CMK (cell line): ENCODE results near the gene MOB1A.
A peak's percentile ranks its signal among the peaks of the same experiment; 100 is the strongest.
"Not testable (repeated sequence)": the region's sequence is repeated elsewhere in the genome, so short reads cannot be mapped to it uniquely, and the experiment has no call there.

Experiments
- DNase-seq: peaks from one replicate; pipeline ENCODE4 v3.0.0-alpha.2; 2010; ENCODE audit warnings: low read depth

The MOB1A gene

GRCh38 chr2:74148457-74149246, 30.0 kb downstream of the MOB1A start:
- DNase-seq: peak; percentile 34

DNA sequence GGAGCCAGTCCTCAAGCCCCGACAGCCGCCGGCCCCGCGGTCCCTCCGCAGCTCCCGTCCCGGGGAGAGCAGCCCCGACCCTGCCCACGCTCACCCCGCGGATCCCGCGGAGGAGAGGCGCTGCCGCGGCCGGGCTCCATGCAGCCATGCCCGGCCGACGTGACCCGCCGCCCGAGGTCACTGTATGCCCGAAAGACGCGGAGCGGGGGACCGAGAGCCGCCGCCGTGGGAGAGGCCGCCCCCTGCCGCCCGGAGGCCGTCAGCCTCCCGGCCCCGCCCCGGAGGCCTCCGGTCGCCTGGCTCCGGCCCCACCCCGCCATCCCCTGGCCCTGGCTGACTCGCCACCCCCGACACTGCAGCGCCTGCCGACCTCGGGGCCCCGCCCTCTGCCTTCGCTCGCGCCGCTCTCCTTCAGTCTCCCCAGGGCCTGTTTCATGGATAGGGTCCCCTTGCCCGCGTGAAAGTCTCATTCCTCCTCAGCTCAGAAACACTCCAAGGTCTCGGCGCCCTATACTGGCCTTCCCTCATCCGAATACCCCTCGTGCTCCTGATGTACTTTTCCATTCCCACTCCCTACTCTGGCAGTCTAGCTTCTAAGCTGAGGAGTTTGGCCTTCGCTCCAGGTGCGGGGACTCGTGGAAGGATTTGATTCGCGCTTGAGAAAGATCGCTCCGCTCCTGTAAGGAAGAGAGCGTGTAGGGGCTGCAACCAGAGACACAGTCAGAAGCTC, 30.8 kb downstream of the MOB1A start, which contains the start of gene BOLA3:
Gene BOLA3 (minus strand): TSS at position 186 of the 730 bp plus-strand sequence. CDS start 38 bp downstream, at position 148.
- DNase-seq: peak; percentile 70

- peak; percentile 35 for DNase-seq
These were observed 31.6 kb downstream of the MOB1A start for GRCh38 chr2:74146929-74147726.

DNA sequence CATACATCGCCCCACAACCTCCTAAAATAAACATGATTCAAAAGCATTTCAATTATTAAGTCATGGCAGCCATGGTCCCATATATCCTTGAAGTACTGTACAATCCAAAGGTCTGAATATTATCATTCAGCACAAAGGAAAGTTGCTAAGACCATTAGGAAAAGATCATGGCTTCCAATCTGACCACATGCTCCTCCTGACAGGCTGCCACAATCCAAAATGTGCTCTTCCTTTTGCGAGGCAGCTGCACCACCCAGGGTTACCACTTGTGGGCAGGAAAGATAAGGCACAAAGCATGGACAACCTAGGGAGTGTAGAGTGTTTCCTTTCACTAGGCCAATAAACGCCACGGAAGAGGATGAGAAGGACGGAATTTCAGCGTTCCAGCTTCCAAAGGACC, 36.3 kb downstream of the MOB1A start:
- peak; percentile 82 for DNase-seq

GRCh38 chr2:74138600-74139323, 39.9 kb downstream of the MOB1A start:
- DNase-seq: no peak

GRCh38 chr2:74137651-74138599, 40.8 kb downstream of the MOB1A start:
- DNase-seq: no peak

- DNase-seq: peak; percentile 67
These were observed 46.8 kb downstream of the MOB1A start for GRCh38 chr2:74131901-74132300.

DNA sequence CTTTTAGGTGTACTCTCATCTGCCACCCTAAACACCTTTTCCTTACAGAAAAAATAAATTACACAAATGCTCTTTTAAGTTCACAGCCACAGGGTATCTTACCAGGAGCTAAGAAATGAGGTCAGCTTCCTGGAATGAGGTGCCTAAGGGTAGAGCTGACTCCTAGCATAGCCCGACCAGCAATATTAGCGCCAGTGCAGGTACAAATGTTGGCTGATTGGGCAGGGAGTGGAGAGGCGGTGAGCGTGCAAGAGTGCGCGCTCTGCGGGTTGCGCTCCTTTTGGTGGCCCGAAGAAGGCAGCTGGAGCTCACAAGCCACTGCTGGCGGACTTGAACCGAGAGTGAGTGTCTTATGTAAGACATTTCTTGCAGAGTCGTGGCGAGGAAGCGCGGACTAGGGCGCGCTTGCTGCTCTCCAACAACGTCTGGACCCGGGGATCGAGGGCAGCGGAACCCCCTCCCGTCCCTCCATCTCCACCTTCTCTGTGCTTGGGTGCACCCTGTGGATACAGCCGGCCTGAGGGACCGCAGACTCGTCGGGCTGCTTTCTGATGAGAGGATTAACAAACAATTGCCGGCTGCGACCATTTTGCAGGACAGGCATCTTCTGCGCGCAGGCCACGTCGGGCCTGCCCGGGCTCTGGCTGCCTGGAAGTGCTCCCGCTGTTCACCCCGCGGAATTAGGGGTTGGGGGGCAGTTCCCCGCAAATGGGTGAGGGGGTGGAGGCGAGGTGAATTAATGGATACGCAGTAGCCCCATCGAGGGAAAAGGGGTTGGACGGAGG, 48.3 kb downstream of the MOB1A start:
- DNase-seq: no peak

GRCh38 chr2:74128206-74128605, 50.5 kb downstream of the MOB1A start:
- no peak for DNase-seq

DNA sequence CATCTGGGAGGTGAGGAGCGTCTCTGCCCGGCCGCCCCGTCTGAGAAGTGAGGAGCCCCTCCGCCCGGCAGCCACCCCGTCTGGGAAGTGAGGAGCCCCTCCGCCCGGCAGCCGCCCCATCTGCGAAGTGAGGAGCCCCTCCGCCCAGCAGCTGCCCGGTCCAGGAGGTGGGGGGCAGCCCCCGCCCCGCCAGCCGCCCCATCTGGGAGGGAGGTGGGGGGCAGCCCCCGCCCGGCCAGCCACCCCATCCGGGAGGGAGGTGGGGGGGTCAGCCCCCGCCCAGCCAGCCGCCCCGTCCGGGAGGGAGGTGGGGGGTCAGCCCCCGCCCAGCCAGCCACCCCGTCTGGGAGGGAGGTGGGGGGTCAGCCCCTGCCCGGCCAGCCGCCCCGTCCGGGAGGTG, 54.7 kb downstream of the MOB1A start:
- not testable (repeated sequence) for DNase-seq

GRCh38 chr2:74121846-74122245, 56.8 kb downstream of the MOB1A start:
- DNase-seq: not testable (repeated sequence)

DNA sequence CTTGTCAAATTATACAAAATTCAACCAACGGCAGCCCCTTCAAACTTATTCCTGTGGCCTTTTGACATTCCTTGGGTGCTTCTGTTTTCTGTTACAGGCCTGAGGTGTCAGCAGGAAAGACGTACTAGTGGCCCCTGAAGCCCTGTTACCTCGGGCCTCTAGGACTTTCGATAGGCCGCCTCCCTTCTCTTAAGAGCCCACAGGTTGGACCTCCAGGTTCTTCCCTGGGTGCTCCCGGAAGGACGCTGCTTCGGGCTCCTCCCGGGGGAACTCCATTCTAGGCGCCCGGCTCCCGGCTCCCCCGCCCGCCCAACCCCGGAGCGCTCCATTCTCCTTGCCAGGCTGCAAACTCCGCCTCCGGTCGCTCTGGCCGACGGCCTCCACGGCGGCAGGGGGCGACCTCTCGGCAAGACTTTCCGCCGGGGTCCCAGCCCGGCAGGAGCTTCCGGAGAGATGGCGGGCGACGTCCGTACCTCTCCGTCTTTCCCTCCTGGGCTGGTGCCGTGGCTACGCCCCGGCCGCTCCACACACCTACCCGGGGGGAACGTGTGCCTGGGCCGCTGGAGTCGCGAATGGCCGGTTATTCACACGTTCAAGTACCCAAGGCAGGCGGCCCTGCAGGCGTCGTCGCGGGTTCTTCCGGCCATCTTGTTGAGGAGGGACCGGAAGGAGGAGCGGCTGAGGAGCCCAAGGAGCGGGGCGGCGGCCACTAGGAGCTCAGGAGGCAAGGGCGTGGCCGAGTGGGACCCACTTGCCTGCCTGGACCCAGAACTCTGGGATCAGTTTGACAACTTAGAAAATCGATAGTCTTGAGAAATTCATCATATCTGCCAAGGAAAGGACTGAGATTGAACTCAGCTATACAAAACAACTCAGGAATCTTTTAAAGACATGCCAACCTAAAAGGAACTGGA, 58.5 kb downstream of the MOB1A start:
- peak; percentile 64 for DNase-seq

GRCh38 chr2:74119339-74119738, 59.3 kb downstream of the MOB1A start:
- DNase-seq: no peak

DNA sequence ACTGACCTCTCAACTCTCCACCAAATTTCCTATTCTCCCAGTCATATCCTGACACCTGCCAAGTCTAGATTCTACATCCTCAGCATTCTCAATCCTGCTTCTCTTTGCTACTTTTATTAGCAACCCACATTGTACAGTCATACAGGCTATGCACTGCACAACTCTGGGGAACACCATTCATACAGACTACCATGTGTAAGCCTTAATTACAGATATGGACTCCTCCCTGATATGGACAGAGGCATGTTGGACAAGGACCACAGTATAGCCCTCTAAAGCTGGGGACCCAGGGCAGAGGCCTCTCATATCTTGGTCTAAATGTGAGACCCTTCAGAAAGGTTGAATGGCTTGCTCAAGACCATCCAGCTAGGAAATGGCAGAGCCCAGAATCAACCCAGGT, 67.3 kb downstream of the MOB1A start:
- DNase-seq: no peak

DNA sequence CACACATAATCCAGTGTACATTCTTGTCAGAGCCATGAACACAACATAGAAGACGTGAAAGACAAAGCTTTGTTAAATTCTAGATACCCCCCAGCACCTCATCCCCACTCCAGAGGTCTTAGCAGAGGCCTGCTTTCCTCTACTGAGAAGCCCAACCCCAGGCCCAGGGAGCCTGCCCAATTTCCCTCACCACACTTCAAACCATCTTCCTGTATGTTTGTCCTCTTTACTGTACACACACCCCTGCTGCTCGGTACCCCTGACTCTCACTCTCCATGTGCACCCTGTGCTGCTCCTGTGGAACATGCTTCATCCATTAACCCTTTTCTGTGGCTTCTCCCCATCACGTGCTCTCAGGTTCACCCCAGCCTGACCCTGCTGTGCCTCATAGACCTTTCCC, 68.1 kb downstream of the MOB1A start:
- DNase-seq: no peak

GRCh38 chr2:74109551-74109950, 69.1 kb downstream of the MOB1A start:
- no peak for DNase-seq

DNA sequence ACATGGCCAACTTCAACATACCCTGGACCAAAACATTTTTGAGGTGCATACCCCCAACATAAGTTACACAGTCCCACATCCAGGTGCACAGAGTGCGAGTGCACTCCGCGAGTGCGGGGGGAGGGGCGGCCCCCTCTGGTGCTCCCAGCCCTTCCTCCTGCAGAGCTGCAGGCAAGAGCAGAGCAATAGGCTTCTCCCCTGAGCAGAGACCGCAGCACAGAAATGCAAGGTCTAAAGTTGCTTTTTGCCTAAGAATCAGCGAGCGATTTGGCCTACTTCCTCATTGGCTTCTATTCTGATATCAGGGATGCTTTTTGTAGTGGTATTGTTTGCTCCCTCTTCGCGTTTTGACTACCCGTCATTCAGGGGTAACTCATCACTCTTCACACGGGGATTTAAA, 71.6 kb downstream of the MOB1A start:
- no peak for DNase-seq

- DNase-seq: no peak
These were observed 73.3 kb downstream of the MOB1A start for GRCh38 chr2:74105413-74105812.

DNA sequence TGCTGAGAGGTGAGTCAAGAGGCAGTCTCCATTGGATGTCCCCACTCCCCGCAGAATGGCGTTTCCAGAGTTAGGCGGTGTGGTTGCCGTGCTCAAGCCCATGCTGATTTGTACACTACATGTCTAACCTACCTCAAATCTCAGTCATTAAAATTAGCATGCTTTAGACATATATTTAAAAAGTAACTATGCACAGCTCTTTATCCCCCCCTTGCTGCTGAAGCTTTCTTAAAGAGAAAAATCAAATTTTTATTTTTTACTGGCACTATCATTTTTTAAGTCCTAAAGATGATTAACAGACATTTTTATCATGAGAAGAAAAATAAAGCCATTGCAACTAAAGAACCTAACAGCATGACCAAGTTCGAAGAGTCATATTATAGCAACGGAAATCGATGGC, 73.8 kb downstream of the MOB1A start:
- no peak for DNase-seq
